Measurements from ENCODE around the gene RERE.
A peak's percentile ranks its signal among the peaks of the same experiment; 100 is the strongest.

RERE gene

DNA sequence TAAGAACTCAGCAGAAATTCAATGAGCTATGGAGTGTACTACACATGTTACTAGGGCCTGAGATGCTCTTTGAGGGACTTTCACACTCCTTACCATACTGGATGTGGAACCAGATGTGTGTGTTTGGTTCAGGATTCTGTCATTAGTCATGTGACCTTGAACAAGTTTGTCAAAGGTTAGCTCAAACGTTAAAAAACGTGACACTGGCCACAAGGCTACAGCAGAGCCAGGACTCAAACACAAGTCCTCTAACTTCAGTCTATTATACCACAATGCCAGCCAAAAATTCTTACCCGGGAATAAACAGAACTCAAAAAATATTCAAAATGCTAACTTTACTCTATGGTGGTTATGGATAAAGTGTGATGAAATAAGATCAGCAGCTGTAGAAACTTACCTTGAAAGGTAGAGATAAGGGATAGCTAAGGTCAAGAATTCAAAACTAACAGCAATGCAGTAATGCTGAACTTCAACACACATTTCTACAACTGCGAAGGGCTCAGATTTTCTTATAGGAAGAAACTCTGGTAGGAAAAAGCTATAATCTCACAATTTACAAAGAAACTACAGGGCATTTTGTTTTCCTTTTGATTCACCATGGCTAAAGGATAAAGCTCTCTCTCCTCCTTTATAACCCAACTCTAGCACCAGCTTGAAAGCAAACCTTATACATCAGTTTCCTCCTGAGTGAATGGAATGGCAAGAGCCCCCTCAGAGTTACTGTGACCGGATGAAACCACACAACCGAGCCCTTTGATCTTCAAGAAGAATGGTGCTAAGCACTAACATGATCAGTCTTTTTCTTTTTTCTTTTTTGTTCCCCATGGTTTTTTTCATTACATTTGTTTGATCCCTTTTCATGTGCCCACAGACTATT lies 265.6 kb downstream of the RERE start:
- TF ChIP-seq, protein P1, sequence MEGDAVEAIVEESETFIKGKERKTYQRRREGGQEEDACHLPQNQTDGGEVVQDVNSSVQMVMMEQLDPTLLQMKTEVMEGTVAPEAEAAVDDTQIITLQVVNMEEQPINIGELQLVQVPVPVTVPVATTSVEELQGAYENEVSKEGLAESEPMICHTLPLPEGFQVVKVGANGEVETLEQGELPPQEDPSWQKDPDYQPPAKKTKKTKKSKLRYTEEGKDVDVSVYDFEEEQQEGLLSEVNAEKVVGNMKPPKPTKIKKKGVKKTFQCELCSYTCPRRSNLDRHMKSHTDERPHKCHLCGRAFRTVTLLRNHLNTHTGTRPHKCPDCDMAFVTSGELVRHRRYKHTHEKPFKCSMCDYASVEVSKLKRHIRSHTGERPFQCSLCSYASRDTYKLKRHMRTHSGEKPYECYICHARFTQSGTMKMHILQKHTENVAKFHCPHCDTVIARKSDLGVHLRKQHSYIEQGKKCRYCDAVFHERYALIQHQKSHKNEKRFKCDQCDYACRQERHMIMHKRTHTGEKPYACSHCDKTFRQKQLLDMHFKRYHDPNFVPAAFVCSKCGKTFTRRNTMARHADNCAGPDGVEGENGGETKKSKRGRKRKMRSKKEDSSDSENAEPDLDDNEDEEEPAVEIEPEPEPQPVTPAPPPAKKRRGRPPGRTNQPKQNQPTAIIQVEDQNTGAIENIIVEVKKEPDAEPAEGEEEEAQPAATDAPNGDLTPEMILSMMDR (IDR thresholded peaks at IDR 0.05): no peak
- Histone ChIP-seq H3K9me3 (no peaks in the 10 kb centered on the region), H3K4me3 (ENCODE audit: low read depth in 1 of 2, low read length in 1 of 2) (no peak overlapping the region), H3K27ac (no peak overlapping the region), H3K27me3 (no peaks in the 10 kb centered on the region), H3K36me3 (no peaks in the 10 kb centered on the region), H3K4me1 (ENCODE audit: control insufficient read depth in 1 of 2, insufficient read depth in 1 of 2, low read depth in 1 of 2, low read length in 1 of 2) (peaks cover 14 to 18% of the 10 kb centered on the region in 2 experiments)

DNA sequence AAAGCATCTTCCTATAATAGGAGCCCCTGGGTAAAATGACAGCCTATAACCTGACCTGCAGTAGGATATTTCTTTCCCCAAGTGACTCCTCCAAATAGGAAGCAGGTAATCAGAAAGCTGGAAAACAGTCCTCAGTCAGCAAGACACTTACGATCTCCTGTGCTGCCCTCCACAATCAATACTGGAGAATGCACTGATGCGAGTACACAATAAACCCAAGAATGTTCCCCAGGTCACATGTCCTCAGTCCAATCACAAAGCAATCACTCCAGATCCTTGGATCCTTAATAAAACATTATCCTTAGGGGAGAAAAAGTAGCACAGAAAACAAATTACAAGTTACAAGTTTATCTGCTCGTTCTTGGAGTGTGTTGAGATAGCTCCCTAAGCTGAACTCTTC lies 266.4 kb downstream of the RERE start:
- Histone ChIP-seq H3K27me3 (no peaks in the 10 kb centered on the region), H3K36me3 (no peaks in the 10 kb centered on the region), H3K9me3 (no peaks in the 10 kb centered on the region), H3K4me3 (ENCODE audit: low read depth in 1 of 2, low read length in 1 of 2) (no peak overlapping the region), H3K4me1 (ENCODE audit: control insufficient read depth in 1 of 2, insufficient read depth in 1 of 2, low read depth in 1 of 2, low read length in 1 of 2) (peaks cover 21 to 26% of the 10 kb centered on the region in 2 experiments), H3K27ac (no peak overlapping the region)
- TF ChIP-seq, protein P1 (IDR thresholded peaks at IDR 0.05): no peak

DNA sequence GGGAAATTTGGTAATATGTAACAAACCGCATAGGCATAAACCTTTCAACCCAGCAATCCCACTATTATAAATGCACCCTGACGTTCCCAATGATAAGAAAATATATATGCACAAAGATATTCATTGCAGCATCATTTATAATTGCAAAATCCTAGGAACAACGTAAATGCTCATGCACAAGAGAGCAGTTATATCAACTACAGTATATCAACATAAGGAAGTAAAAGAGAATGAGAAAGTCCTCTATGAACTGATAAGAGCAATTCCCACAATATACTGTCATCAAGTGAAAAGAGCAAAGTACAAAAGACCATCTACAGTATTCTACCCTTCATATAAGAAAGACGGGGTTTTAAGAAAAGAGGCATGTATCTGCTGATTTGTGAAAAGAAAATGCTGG lies 269.6 kb downstream of the RERE start:
- Histone ChIP-seq H3K4me3 (ENCODE audit: low read depth in 1 of 2, low read length in 1 of 2) (peak overlapping the region in 1 of 2 experiments; percentile 3), H3K4me1 (ENCODE audit: control insufficient read depth in 1 of 2, insufficient read depth in 1 of 2, low read depth in 1 of 2, low read length in 1 of 2) (peaks cover 24 to 28% of the 10 kb centered on the region in 2 experiments), H3K27me3 (no peaks in the 10 kb centered on the region), H3K27ac (peak overlapping the region; percentile 53), H3K9me3 (no peaks in the 10 kb centered on the region), H3K36me3 (no peaks in the 10 kb centered on the region)
- TF ChIP-seq, protein P1 (IDR thresholded peaks at IDR 0.05): no peak

DNA sequence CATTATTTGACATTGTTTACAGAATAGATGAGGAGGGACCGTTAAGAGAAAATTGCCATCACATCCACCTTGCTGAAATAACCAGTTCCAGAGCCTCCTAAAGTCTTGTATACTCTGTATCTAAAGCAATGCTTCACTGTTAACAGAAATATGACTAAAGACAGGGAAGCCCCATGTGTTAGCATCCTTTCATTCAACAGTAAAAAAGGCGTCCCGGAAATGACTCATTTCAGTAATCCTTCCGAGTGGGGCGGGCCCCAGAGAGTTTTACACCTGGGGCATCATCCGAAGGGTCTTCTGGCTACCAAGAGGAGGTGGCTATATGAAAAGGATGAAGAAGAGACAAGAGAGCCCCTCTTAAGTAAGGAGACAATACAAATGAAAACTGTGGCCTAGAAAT lies 272.4 kb downstream of the RERE start:
- Histone ChIP-seq H3K27ac (no peak overlapping the region), H3K4me3 (ENCODE audit: low read depth in 1 of 2, low read length in 1 of 2) (no peak overlapping the region), H3K36me3 (no peaks in the 10 kb centered on the region), H3K9me3 (no peaks in the 10 kb centered on the region), H3K27me3 (no peaks in the 10 kb centered on the region), H3K4me1 (ENCODE audit: control insufficient read depth in 1 of 2, insufficient read depth in 1 of 2, low read depth in 1 of 2, low read length in 1 of 2) (peaks cover 24 to 28% of the 10 kb centered on the region in 2 experiments)
- TF ChIP-seq, protein P1 (IDR thresholded peaks at IDR 0.05): no peak

DNA sequence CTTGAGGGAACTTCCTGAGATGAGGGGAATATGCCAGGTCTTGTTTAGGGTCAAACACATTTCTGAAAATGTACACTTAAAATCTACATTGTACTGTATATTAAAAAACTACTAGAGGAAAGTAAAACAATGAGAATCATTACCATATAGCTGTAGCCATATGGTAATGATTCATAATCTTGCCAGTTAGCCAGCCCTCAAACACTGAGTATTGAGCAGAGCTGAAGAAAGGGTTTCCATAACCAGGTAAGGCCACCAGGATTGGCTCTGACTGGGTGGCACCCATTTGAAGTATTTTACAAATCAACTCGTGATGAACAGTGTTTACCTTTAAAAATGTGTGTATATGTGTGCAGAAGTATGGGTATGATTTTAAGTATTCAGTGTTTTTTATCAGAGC lies 272.8 kb downstream of the RERE start:
- TF ChIP-seq, protein P1 (IDR thresholded peaks at IDR 0.05): no peak
- Histone ChIP-seq H3K4me3 (ENCODE audit: low read depth in 1 of 2, low read length in 1 of 2) (no peak overlapping the region), H3K27me3 (no peaks in the 10 kb centered on the region), H3K9me3 (no peaks in the 10 kb centered on the region), H3K27ac (no peak overlapping the region), H3K36me3 (no peaks in the 10 kb centered on the region), H3K4me1 (ENCODE audit: control insufficient read depth in 1 of 2, insufficient read depth in 1 of 2, low read depth in 1 of 2, low read length in 1 of 2) (peaks cover 24 to 28% of the 10 kb centered on the region in 2 experiments)

Data from neutrophil (primary cell).